Testis (tissue), 2 donors: ENCODE results near the gene GPR132.

ENCODE experiments used
- CTCF ChIP-seq, 3 experiments: fragments of 450-650 bp in 2 of 3; fragments of 200-600 bp in 1 of 3; sonication (generic) in 1 of 3; IDR thresholded peaks; one replicate each; pipeline ENCODE4 v1.5.1; 2016 to 2019; ENCODE audit warnings: antibody characterized with exemption in 3 of 3, mild to moderate bottlenecking in 2 of 3, moderate library complexity in 1 of 3
- POLR2A ChIP-seq: fragments of 450-650 bp; IDR thresholded peaks from one replicate; pipeline ENCODE4 v1.6.1; 2017; ENCODE audit warnings: antibody characterized with exemption, mild to moderate bottlenecking, moderate library complexity

GRCh38 chr14:105005929-105006830, 59.0 kb downstream of the GPR132 start:
- no peak for TF ChIP-seq CTCF (IDR thresholded peaks at IDR 0.05)
- TF ChIP-seq POLR2A, result no peak
